ENCODE results near the gene TUBB. TPM values are rescaled to one million over a fixed set of nuclear protein-coding genes. Genes with fewer than 3 reads are reported as not detected.
A peak's percentile ranks its signal among the peaks of the same experiment; 100 is the strongest.

TUBB gene
- total and polyA plus RNA-seq, 9 of the 15 experiments (the other 6 are each of a cell fraction or from before 2014, with no cell fraction given) = 971 to 2,870 (median 1,478) TPM

GRCh38 chr6:30769088-30769852, 49.1 kb downstream of the TUBB start (continued):
- no peak for TF ChIP-seq THRAP3 (IDR thresholded peaks at IDR 0.05; ENCODE audit: borderline replicate concordance)
- TF ChIP-seq ADNP (tag; IDR thresholded peaks at IDR 0.05) = no peak; the same call in 1 of the 2 replicates
- TF ChIP-seq ZNF707 (CRISPR knock-in tag; conservative IDR thresholded peaks at IDR 0.05) = 0 out of 2 replicates have a peak, but pooled peaks have one; percentile 33
- TF ChIP-seq NFE2L1 (tag; IDR thresholded peaks at IDR 0.05; ENCODE audit: borderline replicate concordance, low read depth) = no peak
- no peak for TF ChIP-seq ZFP1 (CRISPR knock-in tag; IDR thresholded peaks at IDR 0.05)
- no peak for TF ChIP-seq PCBP2 (IDR thresholded peaks at IDR 0.05; ENCODE audit: low read depth, low read length, poor library complexity, severe bottlenecking)
- TF ChIP-seq FOXJ2 (tag; IDR thresholded peaks at IDR 0.05) = no peak
- TF ChIP-seq TSC22D4 (tag; IDR thresholded peaks at IDR 0.05) = no peak
- TF ChIP-seq RBM34 (IDR thresholded peaks at IDR 0.05; ENCODE audit: borderline replicate concordance, insufficient read depth, low read length) = no peak
- no peak for TF ChIP-seq NFYB (IDR thresholded peaks at IDR 0.05; ENCODE audit: extremely low read depth, insufficient read length)
- TF ChIP-seq FOXA1 (IDR thresholded peaks at IDR 0.05; ENCODE audit: borderline replicate concordance) = no peak
- TF ChIP-seq ZNF347 (CRISPR knock-in tag; IDR thresholded peaks at IDR 0.05; ENCODE audit: low read depth) = no peak
- TF ChIP-seq ZZZ3 (IDR thresholded peaks at IDR 0.05) = no peak
- peak; percentile 86; the same call in 1 of the 2 replicates for TF ChIP-seq ATF7 (IDR thresholded peaks at IDR 0.05)
- TF ChIP-seq TAF9B (IDR thresholded peaks at IDR 0.05; ENCODE audit: partially characterized antibody) = peak; percentile 75
- peak; percentile 97 for TF ChIP-seq LEF1 (IDR thresholded peaks at IDR 0.05)
- no peak for TF ChIP-seq IFI16 (CRISPR knock-in tag; IDR thresholded peaks at IDR 0.05)
- 0 out of 2 replicates have a peak, but pooled peaks have one; percentile 35 for TF ChIP-seq PML (IDR thresholded peaks at IDR 0.05; ENCODE audit: low read length)
- no peak; the same call in 1 of the 2 replicates for TF ChIP-seq TSHZ1 (CRISPR knock-in tag; IDR thresholded peaks at IDR 0.05)
- TF ChIP-seq SMAD2 (IDR thresholded peaks at IDR 0.05; ENCODE audit: low read depth, low read length) = no peak
- TF ChIP-seq ZNF282 (CRISPR knock-in tag; IDR thresholded peaks at IDR 0.05) = no peak
- TF ChIP-seq NEUROD1 (IDR thresholded peaks at IDR 0.05; ENCODE audit: borderline replicate concordance, low read depth, low read length, partially characterized antibody) = peak; percentile 55
- TF ChIP-seq BCL6 (CRISPR knock-in tag; IDR thresholded peaks at IDR 0.05) = peak; percentile 62; the same call in 1 of the 2 replicates

Data from K562 (cell line).